Activated CD4-positive, alpha-beta T cell treated with anti-CD3 and anti-CD28 coated beads, Interleukin-2, Interleukin-4, amounts not matched to agents 100 ng/mL and 50 ng/mL, durations not matched to agents 16 hours and 8 hours (primary cell): ENCODE data around the gene GATD1.

Experiments used
- DNase-seq: peaks from one replicate; pipeline ENCODE4 v3.0.0-alpha.2; 2020; ENCODE audit warnings: low spot score

The GATD1 gene

DNA sequence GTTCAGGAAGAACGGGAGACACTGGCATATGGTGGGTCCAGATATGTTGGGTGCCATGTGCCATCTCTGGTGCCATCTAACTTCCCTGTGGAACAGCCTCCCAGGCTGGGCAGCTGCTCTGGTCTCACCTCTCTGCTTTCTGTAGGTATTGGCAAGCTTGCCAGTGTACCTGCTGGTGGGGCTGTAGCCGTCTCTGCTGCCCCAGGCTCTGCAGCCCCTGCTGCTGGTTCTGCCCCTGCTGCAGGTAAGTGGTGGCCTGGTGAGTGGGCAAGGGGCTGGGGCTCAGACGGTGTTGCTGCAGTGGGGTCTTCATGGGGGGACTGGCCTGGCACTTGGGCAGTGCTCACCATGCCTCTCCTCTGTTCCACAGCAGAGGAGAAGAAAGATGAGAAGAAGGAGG lies 35.1 kb upstream of the GATD1 start:
- no peak for DNase-seq

DNA sequence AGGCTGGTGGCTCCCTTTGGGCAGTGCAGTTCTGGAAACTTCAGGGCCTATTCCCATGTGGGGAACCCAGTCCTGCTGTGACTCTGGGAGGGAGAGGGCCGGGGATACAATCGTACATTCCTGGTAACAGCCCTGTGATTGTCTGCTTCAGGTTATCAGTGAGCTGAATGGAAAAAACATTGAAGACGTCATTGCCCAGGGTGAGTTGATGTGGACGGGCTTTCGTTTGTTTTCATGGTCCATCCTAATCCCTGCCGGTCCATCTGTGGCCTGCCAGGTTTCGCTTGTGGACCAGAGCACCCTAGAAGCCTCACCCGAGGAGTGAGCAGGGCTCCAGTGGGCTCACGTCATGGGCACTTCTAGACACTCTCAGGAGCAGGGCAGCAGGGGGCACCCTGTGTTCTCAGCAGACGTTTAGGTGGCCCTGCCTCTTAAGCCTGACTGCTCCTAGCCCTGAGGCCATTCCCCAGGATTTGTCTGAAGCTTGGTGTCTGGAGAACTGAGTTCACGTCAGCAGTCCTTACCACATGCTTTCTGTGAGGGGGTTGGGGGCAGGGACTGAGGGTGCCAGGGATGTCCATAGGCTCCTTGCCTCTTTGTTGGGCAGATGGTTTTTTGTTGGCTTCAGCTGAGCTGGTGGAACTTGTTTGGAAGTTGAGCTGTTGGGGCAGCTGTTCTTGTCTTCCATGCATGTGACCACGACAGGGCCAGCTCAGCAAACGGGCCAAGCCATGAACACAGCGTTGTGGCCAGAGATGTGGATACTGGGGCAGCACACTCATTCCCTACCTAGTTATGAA lies 34.4 kb upstream of the GATD1 start:
- no peak for DNase-seq

DNA sequence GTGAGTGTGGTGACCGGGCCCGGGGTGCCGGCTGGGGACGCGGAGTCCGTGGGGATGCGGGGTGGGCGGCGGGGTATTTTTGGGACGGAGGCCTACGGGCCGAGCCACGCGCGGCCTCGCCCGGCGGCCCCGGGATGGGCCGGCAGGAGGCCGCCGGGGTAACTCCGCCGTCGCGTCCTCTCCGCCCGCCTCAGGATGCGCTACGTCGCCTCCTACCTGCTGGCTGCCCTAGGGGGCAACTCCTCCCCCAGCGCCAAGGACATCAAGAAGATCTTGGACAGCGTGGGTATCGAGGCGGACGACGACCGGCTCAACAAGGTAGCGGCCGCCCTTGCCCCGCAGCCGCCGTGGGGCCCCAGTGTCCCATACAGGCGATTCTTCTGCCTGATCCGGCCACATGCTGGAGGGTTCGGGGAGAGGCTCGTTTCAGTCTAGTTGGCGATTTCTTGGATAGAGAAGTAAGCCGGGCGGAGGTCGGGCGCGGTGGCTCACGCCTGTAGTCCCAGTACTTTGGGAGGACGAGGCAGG lies 32.8 kb upstream of the GATD1 start:
- DNase-seq, result no peak

DNA sequence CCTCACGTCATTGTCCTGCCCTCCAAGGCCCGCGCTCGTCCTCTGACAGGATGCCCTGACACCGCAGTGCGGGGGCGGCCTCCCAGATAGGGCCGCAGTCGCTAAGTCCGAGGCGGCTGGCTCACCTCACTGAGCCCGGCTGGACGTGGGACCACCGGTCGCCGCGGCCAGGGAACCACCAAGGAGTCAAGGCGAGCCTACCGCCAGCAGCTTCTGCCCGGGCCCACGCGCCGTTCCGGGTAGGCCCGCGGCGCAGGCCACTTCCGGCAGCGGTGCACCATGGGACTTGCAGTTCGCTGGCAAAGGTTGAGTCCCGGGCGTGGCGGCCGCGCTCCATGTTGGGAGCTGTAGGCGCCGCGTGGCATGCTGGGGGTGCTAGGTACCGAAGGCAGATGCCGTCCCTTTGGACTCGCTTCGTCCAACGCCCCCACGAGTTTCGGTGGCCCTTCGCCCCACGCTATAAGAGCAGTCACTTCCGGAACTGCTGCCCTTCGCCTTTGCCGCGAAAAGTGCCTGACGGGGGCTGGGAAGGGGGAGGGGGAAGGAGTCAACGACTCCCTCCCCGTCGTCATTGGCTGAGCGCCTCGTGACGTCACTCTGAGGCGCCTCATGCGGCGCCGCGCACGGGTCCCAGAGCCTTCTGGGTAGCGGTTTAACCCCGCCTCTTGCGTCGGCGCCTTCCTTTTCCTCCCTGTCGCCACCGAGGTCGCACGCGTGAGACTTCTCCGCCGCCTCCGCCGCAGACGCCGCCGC lies 32.2 kb upstream of the GATD1 start, which contains the start of gene RPLP2:
TSS of gene RPLP2 (plus strand) at position 681 of the 753 bp plus-strand sequence. CDS start 268 bp downstream, outside the sequence.
- peak; percentile 98 for DNase-seq

DNA sequence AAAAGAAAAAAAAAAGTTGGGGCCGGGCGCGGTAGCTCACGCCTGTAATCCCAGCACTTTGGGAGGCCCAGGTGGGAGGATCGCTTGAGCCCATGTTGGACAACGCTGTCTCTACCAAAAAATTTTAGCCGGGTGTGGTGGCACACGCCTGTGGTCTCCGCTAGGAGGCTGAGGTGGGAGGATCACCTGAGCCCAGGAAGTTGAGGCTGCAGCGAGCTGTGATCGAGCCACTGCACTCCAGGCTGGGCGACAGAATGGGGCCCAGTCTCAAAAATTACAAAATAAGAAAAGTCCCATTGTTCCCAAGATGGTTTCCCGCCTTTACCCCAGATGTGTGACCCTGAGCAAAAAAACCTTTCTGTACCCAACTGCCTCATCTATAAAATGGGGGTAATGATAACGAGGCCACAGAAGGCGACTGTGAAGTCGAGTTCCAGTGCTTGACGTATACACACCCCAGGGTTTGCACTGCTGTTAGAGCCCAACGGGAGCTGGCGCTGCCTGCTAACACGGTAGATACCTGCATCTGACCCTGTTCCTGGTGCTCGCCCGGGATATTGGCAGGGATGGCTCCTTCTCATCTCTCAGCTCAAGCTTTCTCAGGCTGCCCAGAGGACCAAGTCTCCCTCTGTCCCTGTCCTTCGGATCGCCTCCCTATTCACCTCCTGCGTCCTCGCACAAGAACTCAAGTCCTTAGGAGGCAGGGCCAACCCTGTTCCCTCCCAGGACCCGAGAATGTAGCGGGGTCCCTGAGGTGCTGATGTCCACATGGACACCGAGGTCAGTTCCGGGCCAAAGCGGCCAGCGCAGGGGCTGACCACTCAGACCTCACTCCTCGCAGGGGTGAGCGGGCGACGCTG lies 31.4 kb upstream of the GATD1 start:
- DNase-seq, result peak; percentile 69

DNA sequence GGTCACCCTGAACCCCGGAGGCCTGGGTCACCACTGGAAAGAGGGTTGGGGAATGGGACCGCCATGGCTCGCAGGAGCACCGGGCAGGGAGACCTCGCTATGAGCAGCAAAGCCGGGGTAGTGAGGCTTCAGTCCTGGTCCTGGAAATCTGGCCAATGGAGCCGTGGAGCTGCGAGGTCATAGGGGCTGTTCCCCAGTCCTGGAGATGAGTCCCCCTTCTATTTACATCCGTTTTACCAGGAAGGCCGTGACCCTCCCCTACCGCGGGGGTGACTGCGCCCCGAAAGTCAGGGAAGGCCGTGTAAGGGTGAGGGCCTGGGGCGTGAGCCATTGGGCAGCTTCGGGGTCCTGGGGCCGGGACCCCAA lies 27.3 kb upstream of the GATD1 start:
- DNase-seq, result no peak

DNA sequence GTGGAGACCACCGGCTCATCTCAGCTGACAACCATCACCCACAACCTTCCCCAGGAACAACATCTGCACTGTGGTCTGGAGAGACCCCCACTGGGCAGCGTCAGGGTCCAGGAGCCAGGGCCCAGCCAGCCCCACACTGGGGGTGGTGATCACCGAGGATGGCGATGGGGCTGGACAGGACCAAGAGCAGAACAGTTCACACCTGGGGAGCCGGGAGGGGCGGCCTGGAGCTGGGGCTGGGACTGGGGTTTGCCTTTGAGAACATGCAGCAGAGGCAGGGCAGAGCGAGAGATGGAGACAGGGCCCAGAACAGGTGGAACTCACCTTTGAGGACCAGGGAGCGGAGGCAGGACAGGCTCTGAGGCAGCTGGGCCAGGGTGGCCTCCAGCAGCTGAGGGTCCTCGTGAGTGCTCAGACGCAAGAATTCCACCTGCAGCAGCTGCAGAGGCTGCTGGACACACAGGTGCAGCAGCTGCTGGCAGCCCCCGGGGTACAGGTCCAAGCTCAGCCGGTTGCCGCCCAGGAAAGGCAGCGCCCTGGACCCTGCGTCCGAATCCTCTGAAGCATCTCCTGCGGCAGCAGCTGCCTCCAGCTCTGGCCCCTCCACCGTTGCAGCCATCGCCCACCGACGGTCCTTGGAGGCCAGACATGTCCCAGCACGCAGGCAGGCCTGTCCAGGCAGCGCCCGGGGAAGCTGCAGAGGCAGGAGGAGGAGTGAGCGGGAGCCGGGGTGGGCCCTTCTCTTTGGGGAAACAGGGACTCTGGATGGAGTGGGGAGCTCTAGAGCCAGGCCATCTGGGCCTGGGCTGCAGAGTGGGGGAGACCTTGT lies 26.7 kb upstream of the GATD1 start:
- DNase-seq, result no peak

DNA sequence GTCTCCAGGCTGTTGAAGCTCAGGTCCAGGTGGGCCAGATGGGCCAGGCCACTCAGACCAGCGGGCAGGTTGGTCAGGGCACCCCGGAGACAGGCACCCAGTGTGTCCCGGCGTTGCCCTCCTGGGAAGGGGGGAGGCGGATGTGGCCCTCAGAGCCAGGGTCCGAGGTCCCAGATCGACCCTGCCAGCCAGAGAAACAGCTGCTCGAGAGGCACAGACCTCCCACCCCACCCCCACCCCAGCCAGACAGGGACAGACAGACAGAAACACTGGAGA lies 26.1 kb upstream of the GATD1 start:
- no peak for DNase-seq

DNA sequence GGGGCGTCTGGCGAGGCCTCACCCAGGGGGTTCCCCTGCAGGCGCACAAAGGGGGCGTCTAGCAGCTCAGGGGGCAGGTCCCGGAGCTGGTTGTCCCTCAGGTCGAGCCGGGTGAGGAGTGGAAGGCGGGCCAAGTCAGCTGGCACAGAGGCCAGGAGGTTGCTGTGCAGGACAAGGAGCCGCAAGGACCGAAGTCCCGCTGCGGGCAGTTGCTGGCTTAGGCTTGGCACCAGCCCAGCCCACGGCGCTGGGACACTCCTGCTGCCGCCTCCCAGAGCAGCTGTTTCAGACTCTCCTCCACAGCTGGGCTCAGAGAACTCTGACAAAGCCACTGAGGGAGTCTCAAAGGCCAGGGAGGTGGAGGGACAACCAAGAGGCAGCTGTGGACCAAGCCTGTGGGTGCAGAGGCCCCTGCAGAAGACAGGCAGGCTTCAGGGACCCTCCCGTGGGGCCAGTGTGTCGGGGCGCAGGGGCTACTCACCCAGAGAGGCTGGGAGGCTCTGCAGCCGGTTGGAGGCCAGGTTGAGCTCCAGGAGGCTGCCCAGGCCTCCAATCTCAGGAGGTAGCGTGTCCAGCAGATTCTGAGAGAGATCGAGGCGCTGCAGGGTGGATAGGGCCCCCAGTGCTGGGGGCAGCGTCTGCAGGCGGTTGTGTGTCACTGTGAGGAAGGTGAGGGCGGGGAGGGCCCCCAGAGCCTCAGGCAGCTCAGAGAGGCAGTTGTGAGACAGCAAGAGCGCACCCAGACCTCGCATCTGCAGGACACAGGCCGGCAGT lies 25.6 kb upstream of the GATD1 start:
- no peak for DNase-seq

DNA sequence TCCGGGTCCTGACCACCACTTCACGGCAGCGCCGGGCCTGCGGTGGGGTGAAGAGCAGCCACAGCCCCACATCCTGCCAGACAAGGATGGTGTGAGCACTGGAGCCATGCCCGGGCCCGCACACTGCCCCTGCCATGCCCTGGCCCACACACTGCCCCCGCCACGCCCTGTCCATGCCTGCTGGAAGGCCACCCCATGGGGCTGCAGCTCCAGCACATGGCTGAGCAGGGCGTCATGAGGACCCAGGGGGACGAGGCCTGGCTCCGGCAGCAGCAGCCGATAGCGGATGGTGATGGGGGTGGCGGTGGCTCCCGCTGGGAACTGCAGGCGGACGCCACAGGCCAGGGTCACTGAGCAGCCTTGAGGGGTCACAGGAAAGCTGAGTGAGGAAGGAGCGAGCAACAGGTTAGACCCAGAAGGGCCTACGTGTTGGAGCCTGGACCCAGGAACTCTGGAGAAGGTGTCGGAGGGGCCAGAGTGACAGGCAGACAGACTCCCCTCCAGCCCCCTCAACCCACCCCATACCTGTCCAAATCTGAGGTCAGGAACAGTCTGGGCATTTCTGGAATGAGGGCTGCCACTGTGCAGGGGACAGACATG lies 24.8 kb upstream of the GATD1 start:
- no peak for DNase-seq

DNA sequence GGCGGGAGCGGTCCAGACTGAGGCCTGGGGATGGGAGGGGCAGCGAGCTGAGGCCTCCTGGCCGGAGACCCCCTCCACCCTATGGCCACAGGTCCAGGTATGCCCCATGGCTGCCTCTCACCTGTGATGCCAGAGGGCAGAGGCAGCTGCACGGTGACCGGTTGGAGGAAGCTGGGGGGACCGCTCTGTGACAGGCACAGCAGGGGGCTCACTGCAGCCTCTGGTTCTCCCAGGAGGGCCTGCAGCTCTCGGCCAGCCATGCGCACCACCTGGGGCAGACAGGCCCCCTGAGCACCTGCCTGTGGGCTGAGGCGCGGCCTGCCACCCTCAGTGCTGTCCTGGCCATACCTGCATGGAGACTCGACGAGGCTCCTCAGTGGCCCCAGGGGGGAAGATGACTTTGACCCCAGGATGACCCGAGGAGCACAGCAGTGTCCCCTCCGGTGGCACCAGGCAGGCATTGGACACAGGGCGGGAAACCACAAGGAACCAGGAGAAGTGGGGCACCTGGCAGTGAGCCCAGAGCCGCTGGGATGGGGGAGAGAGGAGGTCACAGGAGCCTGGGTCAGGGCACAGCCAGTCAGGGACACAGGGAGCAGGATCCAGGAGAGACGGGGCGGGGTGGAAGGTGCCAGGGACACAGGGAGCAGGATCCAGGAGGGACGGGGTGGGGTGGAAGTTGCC lies 24.0 kb upstream of the GATD1 start:
- no peak for DNase-seq

DNA sequence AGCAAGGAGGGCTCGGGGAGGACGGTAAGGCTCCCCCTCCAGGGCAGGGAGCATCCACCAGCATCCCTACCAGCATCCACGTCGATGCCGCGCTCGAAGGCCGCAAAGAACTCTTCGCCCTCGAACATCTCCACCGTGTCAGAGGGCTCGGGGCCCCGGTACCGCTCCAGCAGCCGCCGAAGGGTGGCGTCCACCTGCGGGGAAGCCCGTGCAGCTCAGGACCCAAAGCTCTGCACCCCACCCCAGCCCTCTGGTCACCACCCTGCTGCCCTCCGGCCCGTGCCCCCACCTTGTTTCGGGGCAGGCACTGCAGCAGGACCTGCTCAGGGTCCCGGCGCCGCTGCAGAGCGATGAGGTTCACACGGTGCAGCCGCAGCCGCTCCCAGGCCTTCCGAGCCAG lies 23.2 kb upstream of the GATD1 start:
- DNase-seq, result no peak

DNA sequence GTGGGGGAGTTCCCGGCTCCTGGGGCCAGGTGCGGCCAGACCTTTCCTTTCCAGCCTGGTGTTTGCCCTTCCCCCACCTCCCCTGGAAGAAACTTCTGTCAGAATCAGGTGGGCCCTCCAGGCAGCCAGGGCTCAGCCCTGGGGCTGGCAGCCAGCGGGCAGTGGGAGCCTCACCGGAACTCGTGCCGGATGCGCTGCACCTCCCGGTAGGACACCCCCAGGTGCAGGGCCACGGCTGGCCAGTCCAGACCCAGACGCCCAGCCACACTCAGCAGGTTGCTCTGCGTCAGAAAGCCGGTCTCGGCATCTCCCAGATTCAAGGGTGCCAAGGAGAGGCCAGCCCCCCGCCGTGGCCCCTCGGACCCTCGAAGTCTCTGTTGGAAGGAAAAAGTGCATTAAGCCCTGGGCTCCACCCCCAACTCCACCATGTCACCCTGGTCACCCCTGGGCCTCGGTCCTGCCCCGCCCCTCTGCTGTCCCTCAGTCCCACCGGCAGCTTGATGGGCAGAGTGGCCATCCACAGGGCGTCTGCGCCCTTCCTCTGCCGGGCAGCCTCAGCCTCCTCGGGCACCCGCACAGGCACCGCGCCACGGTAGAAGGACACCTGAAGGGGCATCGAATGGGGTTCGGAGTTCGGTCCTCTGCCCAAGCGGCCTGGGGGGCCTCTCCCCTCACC lies 22.5 kb upstream of the GATD1 start:
- no peak for DNase-seq

DNA sequence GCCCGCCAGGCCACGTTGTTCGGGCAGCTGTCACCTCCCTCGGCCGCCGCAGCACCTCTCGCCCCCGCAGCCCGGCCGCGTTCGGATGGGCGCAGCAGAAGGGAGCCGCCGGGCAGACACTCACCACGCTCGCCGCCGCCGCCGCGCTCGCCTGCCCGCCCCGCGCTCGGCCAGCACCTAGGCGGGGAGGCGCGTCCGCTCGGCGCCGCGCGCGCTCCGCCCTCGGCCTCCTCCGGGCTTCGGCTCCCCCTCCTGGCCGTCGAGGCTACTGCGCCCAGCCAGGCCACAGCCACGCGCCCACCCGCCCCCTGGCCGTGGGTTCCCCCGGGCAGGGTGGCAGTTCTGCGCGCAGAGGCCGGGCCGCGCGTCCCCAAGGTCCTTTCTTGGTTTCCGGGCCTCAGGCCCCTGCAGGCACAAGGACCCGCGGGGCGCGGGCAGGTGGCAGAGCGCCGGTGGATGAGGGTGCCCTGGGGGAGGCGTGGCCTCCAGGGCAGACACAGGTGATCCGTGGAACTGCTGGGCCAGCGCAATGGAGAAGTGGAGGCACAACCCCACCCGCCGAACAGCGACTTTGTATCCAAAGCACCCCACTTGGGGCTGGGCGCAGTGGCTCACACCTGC lies 20.9 kb upstream of the GATD1 start, which contains the start of gene SLC25A22:
TSS of gene SLC25A22 (minus strand) at position 189 of the 621 bp plus-strand sequence. CDS start 3,275 bp downstream, outside the sequence.
- DNase-seq, result peak; percentile 83

DNA sequence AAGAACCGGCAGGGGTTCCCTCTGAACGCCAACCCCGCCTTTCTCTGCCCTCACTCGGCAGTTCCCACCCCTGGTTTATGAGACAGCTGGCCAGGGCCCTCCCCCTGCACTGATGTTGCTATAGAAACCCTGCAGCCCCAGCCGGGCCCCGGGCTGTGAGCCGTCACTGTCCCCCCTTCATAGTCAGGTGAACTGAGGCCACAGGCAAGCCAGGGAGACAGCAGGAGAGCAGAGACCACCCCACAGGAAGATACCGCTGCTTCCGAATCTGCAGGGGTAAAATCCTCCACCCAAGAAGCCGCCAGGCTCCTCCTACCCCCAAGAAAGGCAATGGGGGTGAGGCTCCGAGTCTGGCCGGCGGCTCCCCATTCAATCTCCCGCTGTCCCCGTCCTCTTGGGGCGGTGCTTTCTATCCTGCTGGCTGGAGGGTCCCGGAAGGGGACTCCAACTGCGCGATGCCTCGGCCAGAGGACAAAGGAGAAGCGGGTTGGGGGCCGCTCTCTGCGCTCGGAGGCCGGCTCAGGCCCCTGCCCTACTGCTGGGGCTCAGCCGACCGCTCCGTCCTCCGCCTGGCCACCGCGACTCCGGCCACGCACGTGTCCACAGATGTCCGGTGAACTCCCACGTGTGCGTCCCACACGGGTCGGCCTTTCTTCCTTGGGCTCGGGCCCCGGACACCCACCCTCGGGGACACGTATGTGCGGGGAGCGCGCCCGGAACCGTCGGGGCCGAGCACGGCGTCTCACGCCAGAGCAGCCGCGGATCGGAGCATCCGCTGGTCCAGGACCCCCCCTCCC lies 20.2 kb upstream of the GATD1 start:
- peak; percentile 75 for DNase-seq

DNA sequence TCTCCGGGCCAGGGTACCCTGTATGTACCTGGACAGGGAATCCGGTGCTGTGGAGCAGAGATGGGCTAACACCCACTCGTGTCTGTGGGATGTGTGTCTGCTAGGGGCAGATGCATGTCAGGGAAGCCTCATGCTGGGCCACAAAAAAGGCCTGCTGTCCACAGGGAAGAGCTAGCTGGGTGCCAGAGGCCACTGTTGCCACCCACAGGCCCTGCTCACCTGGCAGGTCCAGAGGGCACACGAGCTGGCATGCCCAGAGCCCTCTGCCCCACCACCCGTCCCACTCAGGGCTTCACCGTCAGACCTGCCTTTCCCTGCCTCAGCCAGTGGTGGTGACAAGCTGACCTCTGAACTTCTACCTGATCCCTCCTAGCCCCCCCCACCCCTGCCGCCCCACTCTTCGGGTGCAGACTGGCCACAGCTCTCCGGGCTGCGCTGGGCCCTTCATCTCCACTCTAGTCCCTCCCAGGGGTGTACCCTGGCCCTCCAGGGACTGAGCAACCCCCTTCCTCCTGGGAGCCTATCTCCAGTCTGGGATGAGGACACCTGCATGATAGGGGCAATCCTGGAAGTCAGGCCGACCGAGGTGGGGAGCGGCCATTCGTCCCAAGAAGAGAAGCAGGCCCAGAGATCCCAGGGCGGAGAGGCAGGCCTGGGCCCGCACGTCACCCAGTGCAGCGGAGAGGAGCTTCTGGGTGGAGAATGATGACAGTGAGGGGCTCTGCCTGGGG lies 19.4 kb upstream of the GATD1 start:
- no peak for DNase-seq
